ENCODE measurements around the gene MTREX. TPM values are rescaled to one million over a fixed set of nuclear protein-coding genes. Genes with fewer than 3 reads are reported as not detected.
A peak's percentile ranks its signal among the peaks of the same experiment; 100 is the strongest.

Gene MTREX
- total and polyA plus RNA-seq, 4 donors, result 17.4 to 88.4 (median 35.9) TPM

DNA sequence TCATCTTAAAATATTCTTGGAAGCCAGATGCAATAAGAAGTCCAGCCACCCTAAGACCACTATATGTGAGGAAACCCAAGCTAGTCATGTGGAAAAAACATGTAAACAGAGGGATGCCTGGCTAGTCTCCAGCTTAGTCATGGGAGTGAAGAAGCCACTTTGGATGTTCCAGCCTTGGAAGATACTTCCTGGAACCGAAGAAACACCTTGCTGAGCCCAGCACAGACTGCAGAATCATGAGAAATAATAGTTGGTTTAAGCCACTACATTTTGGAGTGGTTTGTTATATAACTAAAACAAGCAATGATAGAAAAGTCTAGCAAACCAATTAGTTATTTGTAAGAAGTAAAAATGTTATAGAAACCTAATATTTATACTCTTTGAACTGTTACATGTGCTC is 12.9 kb upstream of the MTREX start:
- whole genome bisulfite sequencing, 2 donors, result 91 to 100% methylated on average over 1 of the region's 1 CpG
- no peak for ATAC-seq (ENCODE audit: insufficient read depth, low FRiP score)
- Histone ChIP-seq H3K4me1 (ENCODE audit: control insufficient read depth in 5 of 5, insufficient read depth in 5 of 5, low read length in 5 of 5) (no peaks in the 10 kb centered on the region), H3K9ac (ENCODE audit: insufficient read depth in 1 of 2, low read length in 2 of 2) (no peak overlapping the region), H3K9me3 (ENCODE audit: control insufficient read depth in 4 of 4, insufficient read depth in 3 of 4, low read length in 3 of 4) (peaks cover 0 to 3% (median 0%) of the 10 kb centered on the region in 4 donors), H3K27me3 (ENCODE audit: control insufficient read depth in 3 of 3, insufficient read depth in 3 of 3, low read length in 2 of 3) (no peaks in the 10 kb centered on the region), H3K4me3 (no peak overlapping the region), H3K27ac (ENCODE audit: low read depth in 1 of 2, low read length in 1 of 2) (peak overlapping the region in 1 of 2 donors; percentile 31), H3K36me3 (ENCODE audit: control insufficient read depth in 4 of 4, insufficient read depth in 4 of 4, low read length in 4 of 4) (peaks cover 3 to 50% (median 30%) of the 10 kb centered on the region in 4 donors)
- no peak for DNase-seq
- no peak for TF ChIP-seq CTCF (IDR thresholded peaks at IDR 0.05; ENCODE audit: control extremely low read depth, extremely low read depth)

GRCh38 chr5:55300890-55301289 is 6.9 kb upstream of the MTREX start:
- peaks cover 0 to 16% (median 0%) of the 10 kb centered on the region in 5 donors for H3K4me1 ChIP-seq (ENCODE audit: control insufficient read depth in 5 of 5, insufficient read depth in 5 of 5, low read length in 5 of 5)
- DNase-seq (no peak), ATAC-seq (ENCODE audit: insufficient read depth, low FRiP score) (no peak)
- no peak for TF ChIP-seq CTCF (IDR thresholded peaks at IDR 0.05; ENCODE audit: control extremely low read depth, extremely low read depth)
- peaks cover 0 to 3% (median 0%) of the 10 kb centered on the region in 4 donors for H3K9me3 ChIP-seq (ENCODE audit: control insufficient read depth in 4 of 4, insufficient read depth in 3 of 4, low read length in 3 of 4)
- no peak overlapping the region for H3K9ac ChIP-seq (ENCODE audit: insufficient read depth in 1 of 2, low read length in 2 of 2)
- no peak overlapping the region for H3K4me3 ChIP-seq
- no peaks in the 10 kb centered on the region for H3K27me3 ChIP-seq (ENCODE audit: control insufficient read depth in 3 of 3, insufficient read depth in 3 of 3, low read length in 2 of 3)
- peaks cover 3 to 19% (median 11%) of the 10 kb centered on the region in 4 donors for H3K36me3 ChIP-seq (ENCODE audit: control insufficient read depth in 4 of 4, insufficient read depth in 4 of 4, low read length in 4 of 4)
- H3K27ac ChIP-seq (ENCODE audit: low read depth in 1 of 2, low read length in 1 of 2), result no peak overlapping the region
- 98 to 99% methylated on average over 2 of the region's 2 CpGs for WGBS, 2 donors

GRCh38 chr5:55303238-55303690 is 4.5 kb upstream of the MTREX start:
- Histone ChIP-seq H3K4me3 (no peak overlapping the region), H3K9ac (ENCODE audit: insufficient read depth in 1 of 2, low read length in 2 of 2) (no peak overlapping the region), H3K4me1 (ENCODE audit: control insufficient read depth in 5 of 5, insufficient read depth in 5 of 5, low read length in 5 of 5) (peaks cover 0 to 21% (median 5%) of the 10 kb centered on the region in 5 donors), H3K36me3 (ENCODE audit: control insufficient read depth in 4 of 4, insufficient read depth in 4 of 4, low read length in 4 of 4) (peaks cover 3 to 12% (median 7%) of the 10 kb centered on the region in 4 donors), H3K9me3 (ENCODE audit: control insufficient read depth in 4 of 4, insufficient read depth in 3 of 4, low read length in 3 of 4) (peaks cover 0 to 3% (median 0%) of the 10 kb centered on the region in 4 donors), H3K27me3 (ENCODE audit: control insufficient read depth in 3 of 3, insufficient read depth in 3 of 3, low read length in 2 of 3) (no peaks in the 10 kb centered on the region), H3K27ac (ENCODE audit: low read depth in 1 of 2, low read length in 1 of 2) (peak overlapping the region; percentile 31 to 49)
- DNase-seq (peak in 1 of 3 donors; percentile 13), ATAC-seq (ENCODE audit: insufficient read depth, low FRiP score) (no peak)
- no peak for TF ChIP-seq CTCF (IDR thresholded peaks at IDR 0.05; ENCODE audit: control extremely low read depth, extremely low read depth)
- WGBS, 2 donors, result 36 to 41% methylated on average over 4 of the region's 4 CpGs

DNA sequence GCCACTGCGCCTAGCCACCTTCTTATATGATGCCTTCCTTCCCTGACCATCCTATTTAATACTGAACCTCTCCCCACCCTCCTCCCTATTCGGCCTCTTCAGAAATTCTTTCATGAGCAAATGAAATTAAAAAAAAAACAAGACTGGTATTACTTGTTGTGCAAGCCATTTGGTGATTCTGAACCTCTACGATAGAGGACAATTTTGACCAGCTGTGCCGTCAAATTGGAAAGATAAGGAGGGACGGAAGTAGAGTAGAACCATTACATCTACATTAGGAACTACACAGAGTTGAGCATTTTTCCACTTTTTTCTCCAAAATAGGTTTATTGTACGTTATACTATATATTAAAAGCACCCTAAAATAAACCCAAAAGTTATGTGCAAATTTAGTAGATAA is 3.2 kb upstream of the MTREX start:
- H3K9ac ChIP-seq (ENCODE audit: insufficient read depth in 1 of 2, low read length in 2 of 2), result no peak overlapping the region
- peaks cover 3 to 8% (median 6%) of the 10 kb centered on the region in 4 donors for H3K36me3 ChIP-seq (ENCODE audit: control insufficient read depth in 4 of 4, insufficient read depth in 4 of 4, low read length in 4 of 4)
- no peaks in the 10 kb centered on the region for H3K27me3 ChIP-seq (ENCODE audit: control insufficient read depth in 3 of 3, insufficient read depth in 3 of 3, low read length in 2 of 3)
- no peak for TF ChIP-seq CTCF (IDR thresholded peaks at IDR 0.05; ENCODE audit: control extremely low read depth, extremely low read depth)
- ATAC-seq (ENCODE audit: insufficient read depth, low FRiP score) (no peak), DNase-seq (no peak)
- H3K4me1 ChIP-seq (ENCODE audit: control insufficient read depth in 5 of 5, insufficient read depth in 5 of 5, low read length in 5 of 5), result peaks cover 0 to 30% (median 9%) of the 10 kb centered on the region in 5 donors
- no peak overlapping the region for H3K4me3 ChIP-seq
- 81 to 91% methylated on average over 6 of the region's 6 CpGs for WGBS, 2 donors
- peaks cover 0 to 3% (median 0%) of the 10 kb centered on the region in 4 donors for H3K9me3 ChIP-seq (ENCODE audit: control insufficient read depth in 4 of 4, insufficient read depth in 3 of 4, low read length in 3 of 4)
- no peak overlapping the region for H3K27ac ChIP-seq (ENCODE audit: low read depth in 1 of 2, low read length in 1 of 2)

Data from lung (tissue), 12 donors.